ENCODE data around the gene ARL15. TPM values are rescaled to one million over a fixed set of nuclear protein-coding genes. Genes with fewer than 3 reads are reported as not detected.

Gene ARL15
- total and polyA plus RNA-seq, 9 of the 15 experiments (the other 6 are each of a cell fraction or from before 2014, with no cell fraction given): 18.5 to 80.4 (median 57.0) TPM

DNA sequence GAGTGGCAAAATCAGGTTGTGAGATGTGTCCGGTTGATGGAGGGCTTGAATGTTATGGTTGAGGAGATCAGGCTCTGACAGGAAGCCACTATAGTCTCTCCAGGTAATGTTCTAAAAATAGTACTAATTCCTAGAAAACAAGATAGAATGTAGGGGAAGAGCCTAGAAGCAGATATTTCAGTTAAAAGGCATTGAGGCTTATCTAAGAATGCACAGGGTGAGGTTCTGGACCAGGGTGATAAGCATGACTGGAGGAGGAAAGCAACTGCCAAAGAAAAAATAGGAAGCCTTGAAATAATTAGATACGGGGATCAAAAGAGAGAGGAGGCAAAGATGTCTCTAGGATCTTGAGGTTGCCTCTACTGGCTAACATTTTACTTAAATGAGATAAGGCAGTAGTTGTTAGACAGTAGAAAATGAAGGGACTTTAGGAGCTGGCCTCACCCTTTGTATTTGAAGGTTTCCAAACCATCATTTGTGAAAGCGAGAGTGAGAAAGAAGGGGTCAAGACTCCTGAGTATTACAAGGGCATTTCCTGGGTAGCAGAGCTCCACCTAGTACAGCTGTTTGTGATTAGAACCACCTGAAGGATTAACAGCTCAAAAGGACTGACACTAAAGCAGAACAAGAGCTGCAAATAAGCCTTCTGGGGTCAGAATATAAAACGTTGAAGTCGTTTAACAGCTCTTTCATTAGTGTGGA is 15.4 kb upstream of the ARL15 start (continued):
- TF ChIP-seq SIN3A (IDR thresholded peaks at IDR 0.05; ENCODE audit: borderline replicate concordance in 2 of 2, control insufficient read depth in 1 of 2, low read depth in 2 of 2, low read length in 2 of 2): no peak
- peak; percentile 72 for TF ChIP-seq MYC (IDR thresholded peaks at IDR 0.05; ENCODE audit: low read depth, low read length)
- no peak for TF ChIP-seq MYC (CRISPR knock-in tag; IDR thresholded peaks at IDR 0.05; ENCODE audit: borderline replicate concordance, low read depth)
- TF ChIP-seq, protein P1, sequence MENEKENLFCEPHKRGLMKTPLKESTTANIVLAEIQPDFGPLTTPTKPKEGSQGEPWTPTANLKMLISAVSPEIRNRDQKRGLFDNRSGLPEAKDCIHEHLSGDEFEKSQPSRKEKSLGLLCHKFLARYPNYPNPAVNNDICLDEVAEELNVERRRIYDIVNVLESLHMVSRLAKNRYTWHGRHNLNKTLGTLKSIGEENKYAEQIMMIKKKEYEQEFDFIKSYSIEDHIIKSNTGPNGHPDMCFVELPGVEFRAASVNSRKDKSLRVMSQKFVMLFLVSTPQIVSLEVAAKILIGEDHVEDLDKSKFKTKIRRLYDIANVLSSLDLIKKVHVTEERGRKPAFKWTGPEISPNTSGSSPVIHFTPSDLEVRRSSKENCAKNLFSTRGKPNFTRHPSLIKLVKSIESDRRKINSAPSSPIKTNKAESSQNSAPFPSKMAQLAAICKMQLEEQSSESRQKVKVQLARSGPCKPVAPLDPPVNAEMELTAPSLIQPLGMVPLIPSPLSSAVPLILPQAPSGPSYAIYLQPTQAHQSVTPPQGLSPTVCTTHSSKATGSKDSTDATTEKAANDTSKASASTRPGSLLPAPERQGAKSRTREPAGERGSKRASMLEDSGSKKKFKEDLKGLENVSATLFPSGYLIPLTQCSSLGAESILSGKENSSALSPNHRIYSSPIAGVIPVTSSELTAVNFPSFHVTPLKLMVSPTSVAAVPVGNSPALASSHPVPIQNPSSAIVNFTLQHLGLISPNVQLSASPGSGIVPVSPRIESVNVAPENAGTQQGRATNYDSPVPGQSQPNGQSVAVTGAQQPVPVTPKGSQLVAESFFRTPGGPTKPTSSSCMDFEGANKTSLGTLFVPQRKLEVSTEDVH (IDR thresholded peaks at IDR 0.05; ENCODE audit: low read depth, partially characterized antibody): peak; percentile 71
- 0 out of 2 replicates have a peak, but pooled peaks have one; percentile 12 for TF ChIP-seq POLR2G (IDR thresholded peaks at IDR 0.05; ENCODE audit: low read depth, low read length)
- peak; percentile 97 for TF ChIP-seq GATAD2B (IDR thresholded peaks at IDR 0.05; ENCODE audit: borderline replicate concordance)
- TF ChIP-seq, protein P2, sequence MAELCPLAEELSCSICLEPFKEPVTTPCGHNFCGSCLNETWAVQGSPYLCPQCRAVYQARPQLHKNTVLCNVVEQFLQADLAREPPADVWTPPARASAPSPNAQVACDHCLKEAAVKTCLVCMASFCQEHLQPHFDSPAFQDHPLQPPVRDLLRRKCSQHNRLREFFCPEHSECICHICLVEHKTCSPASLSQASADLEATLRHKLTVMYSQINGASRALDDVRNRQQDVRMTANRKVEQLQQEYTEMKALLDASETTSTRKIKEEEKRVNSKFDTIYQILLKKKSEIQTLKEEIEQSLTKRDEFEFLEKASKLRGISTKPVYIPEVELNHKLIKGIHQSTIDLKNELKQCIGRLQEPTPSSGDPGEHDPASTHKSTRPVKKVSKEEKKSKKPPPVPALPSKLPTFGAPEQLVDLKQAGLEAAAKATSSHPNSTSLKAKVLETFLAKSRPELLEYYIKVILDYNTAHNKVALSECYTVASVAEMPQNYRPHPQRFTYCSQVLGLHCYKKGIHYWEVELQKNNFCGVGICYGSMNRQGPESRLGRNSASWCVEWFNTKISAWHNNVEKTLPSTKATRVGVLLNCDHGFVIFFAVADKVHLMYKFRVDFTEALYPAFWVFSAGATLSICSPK (IDR thresholded peaks at IDR 0.05; ENCODE audit: borderline replicate concordance): no peak
- peak; percentile 47 for TF ChIP-seq NUFIP1 (IDR thresholded peaks at IDR 0.05; ENCODE audit: partially characterized antibody)
- peak; percentile 100 for TF ChIP-seq CBFA2T3 (IDR thresholded peaks at IDR 0.05)
- TF ChIP-seq ZNF830 (CRISPR knock-in tag; IDR thresholded peaks at IDR 0.05): no peak
- TF ChIP-seq FOXK2 (conservative IDR thresholded peaks at IDR 0.05 in 1 of 2, IDR thresholded peaks at IDR 0.05 in 1 of 2; ENCODE audit: low read depth in 2 of 2): peak; percentile 57 to 73
- TF ChIP-seq CHCHD3 (CRISPR knock-in tag; IDR thresholded peaks at IDR 0.05): peak; percentile 73; the same call in 1 of the 2 replicates
- peak; percentile 99 for TF ChIP-seq HDAC3 (IDR thresholded peaks at IDR 0.05; ENCODE audit: borderline replicate concordance, partially characterized antibody)
- TF ChIP-seq TEAD4 (IDR thresholded peaks at IDR 0.05; ENCODE audit: low read length): peak; percentile 99
- no peak for TF ChIP-seq TEAD4 (CRISPR knock-in tag; IDR thresholded peaks at IDR 0.05; ENCODE audit: borderline replicate concordance)
- no peak for TF ChIP-seq SNRNP70 (optimal IDR thresholded peaks at IDR 0.05; ENCODE audit: low read depth, low read length)
- TF ChIP-seq ZBTB7A (IDR thresholded peaks at IDR 0.05; ENCODE audit: borderline replicate concordance, control insufficient read depth, low read depth, low read length): no peak
- no peak for TF ChIP-seq BMI1 (IDR thresholded peaks at IDR 0.05; ENCODE audit: low read length)
- no peak for TF ChIP-seq ZNF3 (CRISPR knock-in tag; IDR thresholded peaks at IDR 0.05)
- TF ChIP-seq ZNF57 (CRISPR knock-in tag; IDR thresholded peaks at IDR 0.05): no peak
- no peak for TF ChIP-seq STAT5B (CRISPR knock-in tag; IDR thresholded peaks at IDR 0.05)
- TF ChIP-seq FOXM1 (IDR thresholded peaks at IDR 0.05; ENCODE audit: low read depth): peak; percentile 98
- TF ChIP-seq FOXM1 (CRISPR knock-in tag; IDR thresholded peaks at IDR 0.05; ENCODE audit: low read depth): no peak
- TF ChIP-seq, protein P3, sequence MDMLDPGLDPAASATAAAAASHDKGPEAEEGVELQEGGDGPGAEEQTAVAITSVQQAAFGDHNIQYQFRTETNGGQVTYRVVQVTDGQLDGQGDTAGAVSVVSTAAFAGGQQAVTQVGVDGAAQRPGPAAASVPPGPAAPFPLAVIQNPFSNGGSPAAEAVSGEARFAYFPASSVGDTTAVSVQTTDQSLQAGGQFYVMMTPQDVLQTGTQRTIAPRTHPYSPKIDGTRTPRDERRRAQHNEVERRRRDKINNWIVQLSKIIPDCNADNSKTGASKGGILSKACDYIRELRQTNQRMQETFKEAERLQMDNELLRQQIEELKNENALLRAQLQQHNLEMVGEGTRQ (CRISPR knock-in tag; IDR thresholded peaks at IDR 0.05): no peak
- peak; percentile 98 for TF ChIP-seq BCL6 (CRISPR knock-in tag; IDR thresholded peaks at IDR 0.05)

All from K562 (cell line).